HG03064 (cell line): ENCODE results near the gene ACAP3.
A peak's percentile ranks its signal among the peaks of the same experiment; 100 is the strongest.

Source experiments
- ATAC-seq: cut with Tn5 transposase; IDR thresholded peaks from one replicate; pipeline ENCODE4 v1.9.1; 2021; ENCODE audit warnings: low read depth; ENCODE audit not compliant: unreplicated experiment

Gene ACAP3

GRCh38 chr1:1332031-1332755 is 24.5 kb upstream of the ACAP3 start:
- ATAC-seq, result no peak

- no peak for ATAC-seq
These were observed 23.6 kb upstream of the ACAP3 start, which contains the start of gene TAS1R3 for GRCh38 chr1:1331068-1331965. TSS of gene TAS1R3 (plus strand) at chr1:1331280. CDS start at chr1:1331346, 66 bp downstream.

GRCh38 chr1:1330366-1331067 is 22.8 kb upstream of the ACAP3 start:
- ATAC-seq, result no peak

GRCh38 chr1:1329304-1330210 is 21.8 kb upstream of the ACAP3 start:
- ATAC-seq, result no peak

- ATAC-seq, result no peak
These were observed 20.5 kb upstream of the ACAP3 start for GRCh38 chr1:1328254-1328653.

GRCh38 chr1:1327291-1327690 is 19.6 kb upstream of the ACAP3 start:
- no peak for ATAC-seq

GRCh38 chr1:1326075-1326605 is 18.4 kb upstream of the ACAP3 start:
- ATAC-seq, result no peak

GRCh38 chr1:1325288-1326074 is 17.8 kb upstream of the ACAP3 start:
- ATAC-seq, result no peak

GRCh38 chr1:1324524-1325287 is 17.0 kb upstream of the ACAP3 start, which contains the start of the genes CPTP and INTS11:
TSS of gene CPTP (plus strand) at chr1:1324802. CDS start at chr1:1326911, 2,109 bp downstream.
TSS of gene INTS11 (minus strand) at chr1:1324660. CDS start at chr1:1324608, 52 bp downstream.
- ATAC-seq, result peak; percentile 59

GRCh38 chr1:1324084-1324523 is 16.4 kb upstream of the ACAP3 start:
- peak; percentile 35 for ATAC-seq

GRCh38 chr1:1322952-1323351 is 15.2 kb upstream of the ACAP3 start:
- ATAC-seq, result no peak

- no peak for ATAC-seq
These were observed 14.7 kb upstream of the ACAP3 start for GRCh38 chr1:1322418-1322817.

- ATAC-seq, result no peak
These were observed 13.7 kb upstream of the ACAP3 start for GRCh38 chr1:1321477-1321876.

GRCh38 chr1:1320666-1321448 is 13.1 kb upstream of the ACAP3 start:
- no peak for ATAC-seq

- no peak for ATAC-seq
These were observed 11.9 kb upstream of the ACAP3 start for GRCh38 chr1:1319646-1319941.

- ATAC-seq, result no peak
These were observed 11.3 kb upstream of the ACAP3 start for GRCh38 chr1:1318777-1319645.
